Sigmoid colon (tissue), 7 donors: Measurements from ENCODE around the gene OR2C3. TPM values are rescaled to one million over a fixed set of nuclear protein-coding genes. Genes with fewer than 3 reads are reported as not detected.
"Not testable (repeated sequence)": the region's sequence is repeated elsewhere in the genome, so short reads cannot be mapped to it uniquely, and the experiment has no call there.

Source experiments
- DNase-seq: peaks from one replicate; pipeline ENCODE4 v3.0.0-alpha.2; 2019
- H3K27ac ChIP-seq, 4 donors: fragments of 200-600 bp; sonication (generic); one replicate each; pipeline ENCODE4 v1.5.1; 2016 to 2019; ENCODE audit warnings: mild to moderate bottlenecking in 1 of 4
- H3K27me3 ChIP-seq, 3 donors: fragments of 200-600 bp; sonication (generic); one replicate each; pipeline ENCODE4 v1.5.1; 2019; ENCODE audit warnings: mild to moderate bottlenecking in 1 of 3
- H3K36me3 ChIP-seq, 4 donors: fragments of 200-600 bp; sonication (generic); one replicate each; pipeline ENCODE4 v1.5.1; 2016 to 2019
- H3K4me1 ChIP-seq, 4 donors: fragments of 200-600 bp; sonication (generic); one replicate each; pipeline ENCODE4 v1.5.1; 2017 to 2019
- H3K4me3 ChIP-seq, 4 donors: fragments of 200-600 bp; sonication (generic); one replicate each; pipeline ENCODE4 v1.5.1; 2017 to 2019; ENCODE audit warnings: mild to moderate bottlenecking in 2 of 4, moderate library complexity in 1 of 4
- H3K9me3 ChIP-seq, 4 donors: fragments of 200-600 bp in 3 of 4; sonication (generic) in 3 of 4; one replicate each; pipeline versions ENCODE4 v1.5.1 to v1.6.1; 2013 to 2019
- CTCF ChIP-seq, 4 experiments: fragments of 450-650 bp in 3 of 4; fragments of 200-600 bp in 1 of 4; IDR thresholded peaks; one replicate each; pipeline ENCODE4 v1.5.1; 2016 to 2019; ENCODE audit warnings: antibody characterized with exemption in 4 of 4, mild to moderate bottlenecking in 3 of 4, moderate library complexity in 2 of 4
- EP300 ChIP-seq, 4 donors: sonication (generic); formaldehyde crosslinking; IDR thresholded peaks; one replicate each; pipeline ENCODE4 v1.6.1; 2017; ENCODE audit warnings: antibody characterized with exemption in 4 of 4
- POLR2A ChIP-seq, 2 donors: fragments of 450-650 bp; IDR thresholded peaks; one replicate each; pipeline ENCODE4 v1.6.1; 2016; ENCODE audit warnings: antibody characterized with exemption in 2 of 2, mild to moderate bottlenecking in 2 of 2, moderate library complexity in 2 of 2
- POLR2AphosphoS5 ChIP-seq, 4 donors: sonication (generic); formaldehyde crosslinking; IDR thresholded peaks; one replicate each; pipeline ENCODE4 v1.6.1; 2017; ENCODE audit warnings: antibody characterized with exemption in 4 of 4
- WGBS, 2 donors: extraction: QIAGEN DNeasy Blood & Tissue Kit; methylation state at CpG; one replicate each; pipeline ENCODE4 v1.1.7; 2013; 5-methylcytosine and 5-hydroxymethylcytosine counted together
- intact Hi-C: fragments of 100-400 bp; cut with DNase I; formaldehyde crosslinking; loops from one replicate; pipeline ENCODE4 v1.15.1; 2023
- polyA plus RNA-seq, 3 donors: library from polyadenylated mRNA; stranded (reverse); fragments of 200-250 nt; gene quantifications; one replicate each; pipeline ENCODE4 v1.2.3, GENCODE V29; 2013
- total RNA-seq, 4 donors: library from RNA; depleted of rRNA; stranded (reverse); fragments of >200 nt; gene quantifications; one replicate each; pipeline ENCODE4 v1.1.0, GENCODE V29; 2016
- donor health status: healthy with polysubstance abuse.
- donor health status: Bipolar disorder and iron deficiency.
- donor health status: healthy.

The OR2C3 gene
- total and polyA plus RNA-seq, 7 donors = not detected

GRCh38 chr1:247487057-247487456, 49.2 kb downstream of the OR2C3 start:
- no peak for DNase-seq
- intact Hi-C loops = loop anchor here (5.0 kb wide), 1 partner anchor 95 kb away; no protein-coding TSS in a partner anchor
- no peak overlapping the region for H3K27ac ChIP-seq
- H3K36me3 ChIP-seq = no peaks in the 10 kb centered on the region
- H3K4me1 ChIP-seq = no peaks in the 10 kb centered on the region
- H3K4me3 ChIP-seq = no peak overlapping the region
- TF ChIP-seq EP300 (IDR thresholded peaks at IDR 0.05) (no peak), POLR2AphosphoS5 (IDR thresholded peaks at IDR 0.05) (no peak), CTCF (IDR thresholded peaks at IDR 0.05) (peak in 2 of 4 experiments; percentile 18 to 28), POLR2A (IDR thresholded peaks at IDR 0.05) (no peak)
- no peaks in the 10 kb centered on the region for H3K27me3 ChIP-seq
- no peaks in the 10 kb centered on the region for H3K9me3 ChIP-seq

GRCh38 chr1:247482747-247483146, 53.5 kb downstream of the OR2C3 start:
- Histone ChIP-seq H3K9me3 (no peaks in the 10 kb centered on the region), H3K4me3 (no peak overlapping the region), H3K36me3 (no peaks in the 10 kb centered on the region), H3K4me1 (no peaks in the 10 kb centered on the region), H3K27ac (no peak overlapping the region), H3K27me3 (no peaks in the 10 kb centered on the region)
- 91 to 94% methylated on average over 1 of the region's 1 CpG for WGBS, 2 donors
- intact Hi-C loops = no loop called here
- DNase-seq = no peak
- TF ChIP-seq CTCF (IDR thresholded peaks at IDR 0.05) = no peak
- no peak for TF ChIP-seq POLR2AphosphoS5 (IDR thresholded peaks at IDR 0.05)
- TF ChIP-seq POLR2A (IDR thresholded peaks at IDR 0.05) = no peak
- TF ChIP-seq EP300 (IDR thresholded peaks at IDR 0.05) = no peak

GRCh38 chr1:247476328-247477058, 59.7 kb downstream of the OR2C3 start:
- H3K4me1 ChIP-seq, H3K9me3 ChIP-seq, H3K36me3 ChIP-seq, DNase-seq, H3K27me3 ChIP-seq, H3K4me3 ChIP-seq, H3K27ac ChIP-seq, intact Hi-C loops: not testable (repeated sequence)
- WGBS, 2 donors = 77 to 93% methylated on average over 6 of the region's 6 CpGs

GRCh38 chr1:247475793-247476192, 60.4 kb downstream of the OR2C3 start:
- peaks cover 0 to 2% (median 0%) of the 10 kb centered on the region in 4 donors for H3K9me3 ChIP-seq
- no peak overlapping the region for H3K4me3 ChIP-seq
- DNase-seq = no peak
- H3K4me1 ChIP-seq = no peaks in the 10 kb centered on the region
- TF ChIP-seq POLR2A (IDR thresholded peaks at IDR 0.05) (no peak), POLR2AphosphoS5 (IDR thresholded peaks at IDR 0.05) (no peak), EP300 (IDR thresholded peaks at IDR 0.05) (no peak)
- intact Hi-C loops = no loop called here
- H3K36me3 ChIP-seq = no peaks in the 10 kb centered on the region
- no peaks in the 10 kb centered on the region for H3K27me3 ChIP-seq
- WGBS, 2 donors = 96 to 98% methylated on average over 2 of the region's 2 CpGs
- no peak overlapping the region for H3K27ac ChIP-seq

Other genes starting within 250 kb of the OR2C3 start
- gene ZNF496, start 204.6 kb downstream of the OR2C3 start, total RNA-seq = 10 to 100 TPM; 31.6 to 70.7 (median 37.3) TPM
- 10 to 100 TPM in 1 of 3 donors, 1 to 10 TPM in 2; 3.2 to 10.1 (median 4.8) TPM for gene ZNF496, start 204.6 kb downstream of the OR2C3 start, polyA plus RNA-seq
- gene NLRP3, start 120.3 kb downstream of the OR2C3 start, total RNA-seq = 1 to 10 TPM; 1.4 to 3.3 (median 3.0) TPM
- 1 to 10 TPM; 1.1 to 3.2 (median 1.8) TPM for gene NLRP3, start 120.3 kb downstream of the OR2C3 start, polyA plus RNA-seq
- gene OR2B11, start 78.3 kb downstream of the OR2C3 start, total RNA-seq = not detected
- gene OR2B11, start 78.3 kb downstream of the OR2C3 start, polyA plus RNA-seq = under 1 TPM in 1 of 3 donors, not detected in 2; under 0.01 TPM
- gene GCSAML, start 12.7 kb upstream of the OR2C3 start, total RNA-seq = 1 to 10 TPM in 1 of 4 donors, under 1 TPM in 1, not detected in 2; 0.16 to 1.4 TPM
- under 1 TPM in 2 of 3 donors, not detected in 1; 0.04 to 0.60 TPM for gene GCSAML, start 12.7 kb upstream of the OR2C3 start, polyA plus RNA-seq
- gene OR2G2, start 51.9 kb upstream of the OR2C3 start, total RNA-seq = not detected
- gene OR2G2, start 51.9 kb upstream of the OR2C3 start, polyA plus RNA-seq = not detected
- not detected for gene OR2G3, start 69.1 kb upstream of the OR2C3 start, total RNA-seq
- not detected for gene OR2G3, start 69.1 kb upstream of the OR2C3 start, polyA plus RNA-seq
- gene OR13G1, start 143.3 kb upstream of the OR2C3 start, total RNA-seq = not detected
- gene OR13G1, start 143.3 kb upstream of the OR2C3 start, polyA plus RNA-seq = not detected
- gene OR6F1, start 180.2 kb upstream of the OR2C3 start, total RNA-seq = not detected
- not detected for gene OR6F1, start 180.2 kb upstream of the OR2C3 start, polyA plus RNA-seq
- under 1 TPM in 1 of 4 donors, not detected in 3; 0.99 TPM for gene OR14K1, start 202.2 kb upstream of the OR2C3 start, total RNA-seq
- gene OR14K1, start 202.2 kb upstream of the OR2C3 start, polyA plus RNA-seq = not detected
- gene OR14A2, start 211.7 kb upstream of the OR2C3 start, total RNA-seq = not detected
- not detected for gene OR14A2, start 211.7 kb upstream of the OR2C3 start, polyA plus RNA-seq
- not detected for gene OR1C1, start 224.1 kb upstream of the OR2C3 start, total RNA-seq
- gene OR1C1, start 224.1 kb upstream of the OR2C3 start, polyA plus RNA-seq = not detected